Upper lobe of left lung (tissue), 4 donors: ENCODE measurements around the gene CCDC90B.

Experiments used
- POLR2AphosphoS5 ChIP-seq, 2 donors: sonication (generic); formaldehyde crosslinking; IDR thresholded peaks; one replicate each; pipeline ENCODE4 v1.5.1; 2017; ENCODE audit warnings: antibody characterized with exemption in 2 of 2
- TF ChIP-seq, protein P1 (sequence below), 6 experiments: fragments of 450-650 bp in 4 of 6; fragments of 200-600 bp in 2 of 6; sonication (generic) in 2 of 6; IDR thresholded peaks; one replicate each; pipeline ENCODE4 v1.5.1; 2016 to 2019; ENCODE audit warnings: antibody characterized with exemption in 6 of 6

- TF ChIP-seq, protein P1, sequence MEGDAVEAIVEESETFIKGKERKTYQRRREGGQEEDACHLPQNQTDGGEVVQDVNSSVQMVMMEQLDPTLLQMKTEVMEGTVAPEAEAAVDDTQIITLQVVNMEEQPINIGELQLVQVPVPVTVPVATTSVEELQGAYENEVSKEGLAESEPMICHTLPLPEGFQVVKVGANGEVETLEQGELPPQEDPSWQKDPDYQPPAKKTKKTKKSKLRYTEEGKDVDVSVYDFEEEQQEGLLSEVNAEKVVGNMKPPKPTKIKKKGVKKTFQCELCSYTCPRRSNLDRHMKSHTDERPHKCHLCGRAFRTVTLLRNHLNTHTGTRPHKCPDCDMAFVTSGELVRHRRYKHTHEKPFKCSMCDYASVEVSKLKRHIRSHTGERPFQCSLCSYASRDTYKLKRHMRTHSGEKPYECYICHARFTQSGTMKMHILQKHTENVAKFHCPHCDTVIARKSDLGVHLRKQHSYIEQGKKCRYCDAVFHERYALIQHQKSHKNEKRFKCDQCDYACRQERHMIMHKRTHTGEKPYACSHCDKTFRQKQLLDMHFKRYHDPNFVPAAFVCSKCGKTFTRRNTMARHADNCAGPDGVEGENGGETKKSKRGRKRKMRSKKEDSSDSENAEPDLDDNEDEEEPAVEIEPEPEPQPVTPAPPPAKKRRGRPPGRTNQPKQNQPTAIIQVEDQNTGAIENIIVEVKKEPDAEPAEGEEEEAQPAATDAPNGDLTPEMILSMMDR (IDR thresholded peaks at IDR 0.05): peak; percentile 22 to 56 (median 38)
- no peak for TF ChIP-seq POLR2AphosphoS5 (IDR thresholded peaks at IDR 0.05)
Observed at GRCh38 chr11:83241291-83241946, 44.7 kb downstream of the CCDC90B start.
